Cardiac fibroblast (primary cell): ENCODE results near the gene PDZD2.

Experiments used
- DNase-seq, 2 donors: peaks; one replicate each; pipeline versions ENCODE4 v3.0.0 to v3.0.0-alpha.2; 2010; ENCODE audit warnings: low read depth in 2 of 2
- H3K4me3 ChIP-seq, 2 donors: replicated peaks in 1 of 2; 1 replicate in 1 of 2; 2 replicates in 1 of 2; pipeline ENCODE4 v1.5.1; 2011; ENCODE audit warnings: low read depth in 2 of 2, low read length in 2 of 2, mild to moderate bottlenecking in 2 of 2, moderate library complexity in 1 of 2
- CTCF ChIP-seq: IDR thresholded peaks from one replicate; pipeline ENCODE4 v1.5.1; 2011; ENCODE audit warnings: low read depth, mild to moderate bottlenecking, low read length, inconsistent platforms

The PDZD2 gene

GRCh38 chr5:32082701-32083100, 443.8 kb downstream of the PDZD2 start:
- H3K4me3 ChIP-seq: no peak overlapping the region
- TF ChIP-seq CTCF: no peak
- no peak for DNase-seq

DNA sequence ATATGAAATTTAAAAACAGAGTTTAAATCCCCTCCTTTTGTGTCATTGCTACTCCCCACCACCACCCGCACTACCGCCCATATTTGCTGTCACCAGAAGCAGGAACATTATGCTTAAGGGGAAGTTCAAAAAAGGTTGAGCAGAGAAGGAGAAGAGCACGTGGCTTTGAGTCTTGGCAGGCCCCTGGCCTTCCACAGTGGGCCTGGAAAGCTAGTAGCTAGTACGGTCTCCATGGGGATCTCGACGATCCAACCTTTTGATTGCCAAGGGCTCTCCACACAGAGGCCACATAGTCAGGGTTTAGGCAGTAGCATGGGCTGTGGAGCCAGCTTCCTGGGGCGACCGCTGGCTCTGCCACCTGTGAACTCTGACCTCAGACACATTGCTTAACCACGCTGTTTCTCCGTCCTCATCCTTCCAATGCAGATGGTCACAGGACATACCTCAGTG, 445.1 kb downstream of the PDZD2 start:
- DNase-seq: no peak
- no peak overlapping the region for H3K4me3 ChIP-seq
- no peak for TF ChIP-seq CTCF

DNA sequence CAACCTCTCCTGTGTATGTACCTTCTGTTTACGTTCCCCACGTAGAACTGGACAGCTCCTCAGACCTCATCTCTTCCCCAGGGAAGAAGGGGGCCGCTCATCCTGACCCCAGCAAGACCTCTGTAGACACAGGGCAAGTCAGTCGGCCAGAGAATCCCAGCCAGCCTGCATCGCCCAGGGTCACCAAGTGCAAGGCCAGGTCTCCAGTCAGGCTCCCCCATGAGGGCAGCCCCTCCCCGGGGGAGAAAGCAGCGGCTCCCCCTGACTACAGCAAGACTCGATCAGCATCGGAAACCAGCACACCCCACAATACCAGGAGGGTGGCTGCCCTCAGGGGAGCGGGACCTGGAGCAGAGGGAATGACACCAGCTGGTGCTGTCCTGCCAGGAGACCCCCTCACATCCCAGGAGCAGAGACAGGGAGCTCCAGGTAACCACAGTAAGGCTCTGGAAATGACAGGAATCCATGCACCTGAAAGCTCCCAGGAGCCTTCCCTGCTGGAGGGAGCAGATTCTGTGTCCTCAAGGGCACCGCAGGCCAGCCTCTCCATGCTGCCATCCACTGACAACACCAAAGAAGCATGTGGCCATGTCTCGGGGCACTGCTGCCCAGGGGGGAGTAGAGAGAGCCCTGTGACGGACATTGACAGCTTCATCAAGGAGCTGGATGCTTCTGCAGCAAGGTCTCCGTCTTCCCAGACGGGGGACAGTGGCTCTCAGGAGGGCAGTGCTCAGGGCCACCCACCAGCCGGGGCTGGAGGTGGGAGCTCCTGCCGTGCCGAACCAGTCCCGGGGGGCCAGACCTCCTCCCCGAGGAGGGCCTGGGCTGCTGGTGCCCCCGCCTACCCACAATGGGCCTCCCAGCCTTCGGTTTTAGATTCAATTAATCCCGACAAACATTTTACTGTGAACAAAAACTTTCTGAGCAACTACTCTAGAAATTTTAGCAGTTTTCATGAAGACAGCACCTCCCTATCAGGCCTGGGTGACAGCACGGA, 448.5 kb downstream of the PDZD2 start:
- H3K4me3 ChIP-seq: no peak overlapping the region
- TF ChIP-seq CTCF: no peak
- DNase-seq: no peak

GRCh38 chr5:32088214-32088613, 449.3 kb downstream of the PDZD2 start:
- no peak overlapping the region for H3K4me3 ChIP-seq
- DNase-seq: no peak
- no peak for TF ChIP-seq CTCF

- H3K4me3 ChIP-seq: no peak overlapping the region
- DNase-seq: no peak
- no peak for TF ChIP-seq CTCF
Measured at GRCh38 chr5:32089146-32090000, 450.4 kb downstream of the PDZD2 start.

DNA sequence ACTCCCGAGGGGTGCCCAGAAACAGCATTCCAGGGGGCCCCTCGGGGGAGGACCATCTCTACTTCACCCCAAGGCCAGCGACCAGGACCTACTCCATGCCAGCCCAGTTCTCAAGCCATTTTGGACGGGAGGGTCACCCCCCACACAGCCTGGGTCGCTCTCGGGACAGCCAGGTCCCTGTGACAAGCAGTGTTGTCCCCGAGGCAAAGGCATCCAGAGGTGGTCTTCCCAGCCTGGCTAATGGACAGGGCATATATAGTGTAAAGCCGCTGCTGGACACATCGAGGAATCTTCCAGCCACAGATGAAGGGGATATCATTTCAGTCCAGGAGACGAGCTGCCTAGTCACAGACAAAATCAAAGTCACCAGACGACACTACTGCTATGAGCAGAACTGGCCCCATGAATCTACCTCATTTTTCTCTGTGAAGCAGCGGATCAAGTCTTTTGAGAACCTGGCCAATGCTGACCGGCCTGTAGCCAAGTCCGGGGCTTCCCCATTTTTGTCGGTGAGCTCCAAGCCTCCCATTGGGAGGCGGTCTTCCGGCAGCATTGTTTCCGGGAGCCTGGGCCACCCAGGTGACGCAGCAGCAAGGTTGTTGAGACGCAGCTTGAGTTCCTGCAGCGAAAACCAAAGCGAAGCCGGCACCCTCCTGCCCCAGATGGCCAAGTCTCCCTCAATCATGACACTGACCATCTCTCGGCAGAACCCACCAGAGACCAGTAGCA, 451.3 kb downstream of the PDZD2 start:
- no peak overlapping the region for H3K4me3 ChIP-seq
- DNase-seq: no peak
- no peak for TF ChIP-seq CTCF
